HUDEP-2 (cell line): ENCODE results near the gene ANKRD11.
A peak's percentile ranks its signal among the peaks of the same experiment; 100 is the strongest.

Source experiments
- DNase-seq, 76 experiments: peaks; one replicate each; lab custom pipeline; 2025; ENCODE audit not compliant: unreplicated experiment in 76 of 76; lab: John Stamatoyannopoulos, UW

Gene ANKRD11

GRCh38 chr16:89490439-89491237, at the start of gene ANKRD11:
Gene ANKRD11 (minus strand): TSS chr16:89490561. CDS start chr16:89317019, 173,542 bp downstream.
- DNase-seq = peak in 75 of 76 experiments; percentile 40 to 100 (median 98)

DNA sequence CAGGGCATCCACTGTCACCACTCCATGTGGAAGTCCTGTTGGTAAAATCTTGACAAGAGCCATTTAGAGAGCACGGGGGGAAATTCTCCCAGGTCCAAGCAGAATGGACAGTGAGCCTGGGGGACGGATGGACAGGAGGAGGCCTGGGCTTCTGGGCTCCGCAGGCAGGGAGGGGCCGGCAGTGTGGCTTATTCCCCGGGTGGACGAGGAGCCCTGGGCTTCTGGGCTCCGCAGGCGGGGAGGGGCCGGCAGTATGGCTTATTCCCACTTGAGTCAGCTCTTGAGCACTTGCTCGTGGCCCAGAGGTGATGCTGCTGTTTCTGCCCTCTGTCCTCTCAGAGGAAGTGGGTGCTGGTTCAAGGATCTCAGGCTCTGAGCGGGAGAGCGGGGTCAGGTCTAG, 47.9 kb upstream of the ANKRD11 start:
- DNase-seq = no peak

- no peak for DNase-seq
These were observed 47.2 kb upstream of the ANKRD11 start for GRCh38 chr16:89537549-89537925.

GRCh38 chr16:89536886-89537548, 46.7 kb upstream of the ANKRD11 start:
- DNase-seq = no peak

- no peak for DNase-seq
These were observed 46.0 kb upstream of the ANKRD11 start for GRCh38 chr16:89536371-89536770.

DNA sequence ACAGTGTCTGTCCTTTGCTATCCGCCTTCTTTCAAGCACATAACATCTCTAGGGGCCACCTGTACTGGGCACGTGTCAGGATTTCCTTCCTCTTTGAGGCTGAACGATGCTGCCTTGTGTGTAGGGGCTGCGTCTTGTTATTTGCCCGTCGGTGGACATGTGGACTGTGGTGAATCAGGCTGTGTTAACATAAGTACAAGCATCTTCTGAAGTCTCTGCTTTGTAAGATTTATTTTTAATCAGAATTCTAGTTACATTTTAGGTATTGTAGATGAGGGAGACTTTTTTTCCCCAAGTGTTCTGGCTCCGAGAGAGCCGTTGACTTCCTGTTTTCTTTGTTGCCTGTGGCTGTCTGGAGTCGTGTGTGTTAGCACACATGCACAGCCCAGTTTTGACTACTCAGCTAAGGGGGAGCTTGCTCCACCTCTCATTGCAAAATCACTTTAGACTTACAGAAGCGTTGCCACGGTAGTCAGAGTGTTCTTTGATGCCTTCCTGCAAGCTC, 43.9 kb upstream of the ANKRD11 start:
- DNase-seq = no peak

DNA sequence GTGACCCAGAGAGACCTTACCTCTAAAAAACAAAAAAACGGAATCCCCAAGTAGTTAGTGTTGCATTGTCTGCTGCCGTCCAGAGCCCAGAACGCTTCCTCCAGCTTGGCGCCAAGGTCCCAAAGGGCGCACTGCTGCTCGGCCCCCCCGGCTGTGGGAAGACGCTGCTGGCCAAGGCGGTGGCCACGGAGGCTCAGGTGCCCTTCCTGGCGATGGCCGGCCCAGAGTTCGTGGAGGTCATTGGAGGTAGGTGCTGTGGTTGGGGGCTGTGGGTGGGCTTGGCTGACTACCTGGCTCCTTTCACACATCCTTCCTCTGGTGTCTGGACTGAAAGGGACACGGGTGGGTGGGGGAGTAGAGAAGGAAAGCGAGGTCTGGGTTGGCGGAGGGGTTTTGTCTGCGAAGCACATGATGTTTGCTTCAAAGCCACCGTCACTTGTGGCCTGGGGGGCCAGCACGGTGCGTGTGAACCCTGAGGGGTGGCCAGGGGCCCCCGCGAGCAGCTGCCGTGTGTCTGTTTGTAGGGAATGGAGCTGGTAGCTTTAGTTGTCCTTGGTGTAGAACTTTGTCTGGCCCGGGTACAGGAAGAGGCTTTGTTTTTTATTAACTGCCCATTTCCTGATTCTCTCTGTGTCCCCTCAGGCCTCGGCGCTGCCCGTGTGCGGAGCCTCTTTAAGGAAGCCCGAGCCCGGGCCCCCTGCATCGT, 41.6 kb upstream of the ANKRD11 start:
- DNase-seq = no peak

- no peak for DNase-seq
These were observed 40.3 kb upstream of the ANKRD11 start for GRCh38 chr16:89530401-89531381.

DNA sequence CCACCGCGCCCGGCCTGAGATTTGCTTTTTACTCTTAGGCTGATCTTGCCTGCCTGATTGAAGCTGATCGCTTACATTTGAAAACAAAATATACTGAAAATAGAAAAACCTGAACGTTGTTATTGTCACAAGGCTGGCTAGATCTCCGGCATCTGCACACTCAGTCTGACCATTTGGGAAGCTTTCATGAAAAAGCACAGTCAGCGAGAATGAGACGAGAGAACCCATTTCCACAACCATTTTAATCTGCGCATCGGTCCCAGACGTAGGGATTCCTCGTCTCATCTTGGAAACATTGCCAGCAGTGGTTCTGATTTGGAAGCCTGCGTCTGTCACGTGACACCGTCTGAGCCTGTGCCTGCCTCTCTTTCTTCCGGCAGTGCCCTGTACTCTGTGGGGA, 38.7 kb upstream of the ANKRD11 start:
- no peak for DNase-seq

GRCh38 chr16:89525146-89525913, 35.0 kb upstream of the ANKRD11 start:
- DNase-seq = no peak

GRCh38 chr16:89523680-89524344, 33.5 kb upstream of the ANKRD11 start:
- no peak for DNase-seq

DNA sequence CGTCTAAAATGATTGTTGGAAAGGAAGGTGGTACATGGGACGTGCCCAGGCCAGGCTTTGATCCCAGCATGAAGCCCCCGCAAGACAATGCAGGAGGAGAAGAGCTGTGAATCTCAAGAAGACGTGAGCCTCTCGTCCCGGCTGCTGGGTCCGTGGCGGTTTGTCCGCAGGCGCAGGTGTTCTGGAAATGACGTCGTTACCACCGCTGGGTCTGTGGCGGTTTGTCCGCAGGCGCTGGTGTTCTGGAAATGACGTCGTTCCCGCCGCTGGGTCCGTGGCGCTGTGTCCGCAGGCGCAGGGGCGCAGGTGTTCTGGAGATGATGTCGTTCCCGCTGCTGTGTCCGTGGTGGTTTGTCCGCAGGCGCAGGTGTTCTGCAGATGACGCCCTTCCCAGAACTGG, 31.9 kb upstream of the ANKRD11 start:
- DNase-seq = no peak

GRCh38 chr16:89519881-89520280, 29.5 kb upstream of the ANKRD11 start:
- DNase-seq = no peak

DNA sequence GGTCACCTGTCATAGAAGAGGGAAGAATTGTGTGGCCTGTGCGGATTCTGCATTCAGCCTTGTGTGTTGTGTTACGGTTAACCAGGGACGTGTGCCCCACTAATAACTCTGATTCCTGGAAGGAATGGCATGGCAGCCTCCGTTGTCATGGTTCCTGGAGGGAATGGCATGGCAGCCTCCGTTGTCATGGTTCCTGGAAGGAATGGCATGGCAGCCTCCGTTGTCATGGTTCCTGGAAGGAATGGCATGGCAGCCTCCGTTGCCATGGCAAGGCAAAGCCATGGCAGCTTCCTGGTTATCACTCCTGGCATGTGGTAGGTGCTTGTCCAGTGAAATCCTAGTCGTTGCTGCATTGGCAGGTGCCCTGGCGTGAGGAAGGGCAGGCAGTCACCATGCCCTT, 26.8 kb upstream of the ANKRD11 start:
- DNase-seq = no peak

GRCh38 chr16:89512453-89512852, 22.1 kb upstream of the ANKRD11 start:
- no peak for DNase-seq

DNA sequence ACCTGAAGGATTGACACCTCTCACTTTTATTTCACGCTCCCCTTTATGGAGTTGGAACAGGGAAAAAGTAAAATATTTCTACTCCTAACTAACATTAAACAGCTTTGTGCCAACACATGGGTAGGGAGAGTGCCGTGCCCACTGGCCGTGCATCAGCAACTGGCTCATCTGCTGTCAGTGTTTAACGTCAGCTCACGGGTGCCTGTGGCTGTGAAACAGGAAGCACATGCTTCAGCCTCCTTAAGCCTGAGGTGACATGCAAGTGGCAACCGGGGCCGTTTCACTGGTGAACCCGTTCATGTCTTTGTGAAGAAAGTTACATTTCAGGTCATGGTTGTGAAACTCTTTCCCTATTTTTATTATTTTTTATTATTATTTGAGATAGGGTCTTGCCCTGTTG, 21.0 kb upstream of the ANKRD11 start:
- DNase-seq = no peak

GRCh38 chr16:89510526-89510925, 20.2 kb upstream of the ANKRD11 start:
- no peak for DNase-seq

DNA sequence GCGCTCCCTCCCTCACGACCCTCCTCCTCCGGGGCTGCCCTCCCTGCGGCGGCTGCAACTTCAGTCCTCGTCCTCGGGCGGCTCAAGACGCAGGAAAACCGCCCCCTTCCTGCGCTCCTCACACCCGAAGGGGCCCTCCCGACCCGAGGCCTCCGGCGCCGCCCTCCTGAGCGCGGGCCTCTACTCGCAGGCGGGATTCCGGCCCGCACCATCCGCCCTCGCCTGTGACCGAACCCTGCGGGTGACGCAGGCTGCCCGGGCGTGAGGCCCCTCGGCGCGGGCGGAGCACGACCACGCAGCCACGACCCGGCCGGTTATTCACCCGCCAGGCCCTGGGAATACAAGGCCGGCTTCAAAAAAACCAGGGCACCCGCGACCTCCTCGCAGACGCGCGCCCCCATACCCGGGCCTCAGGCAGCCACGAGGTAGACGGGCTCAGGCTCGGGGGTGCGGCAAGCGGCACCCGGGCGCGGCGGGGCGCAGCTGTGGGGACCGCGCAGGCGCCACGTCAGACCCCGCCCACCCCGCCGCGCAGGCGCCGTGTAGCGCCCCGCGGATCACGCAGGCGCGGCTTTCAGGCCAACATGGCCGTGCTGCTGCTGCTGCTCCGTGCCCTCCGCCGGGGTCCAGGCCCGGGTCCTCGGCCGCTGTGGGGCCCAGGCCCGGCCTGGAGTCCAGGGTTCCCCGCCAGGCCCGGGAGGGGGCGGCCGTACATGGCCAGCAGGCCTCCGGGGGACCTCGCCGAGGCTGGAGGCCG, 17.7 kb upstream of the ANKRD11 start, which contains the start of gene SPG7:
Gene SPG7 (plus strand): TSS at position 570 of the 757 bp plus-strand sequence. CDS start 15 bp downstream, at position 585.
- DNase-seq = peak in 72 of 76 experiments; percentile 17 to 90 (median 73)
